CD14-positive monocyte (primary cell): ENCODE measurements around the gene ACAP3. TPM values are rescaled to one million over a fixed set of nuclear protein-coding genes. Genes with fewer than 3 reads are reported as not detected.

ENCODE experiments used
- DNase-seq, 3 donors: peaks; one replicate each; pipeline ENCODE4 v3.0.0-alpha.2; 2011 to 2022
- H2AFZ ChIP-seq: 2 replicates; pipeline ENCODE4 v1.6.0; 2012; ENCODE audit warnings: mild to moderate bottlenecking, low read depth, low read length, inconsistent platforms; ENCODE audit not compliant: insufficient read depth, poor library complexity, severe bottlenecking
- H3K27ac ChIP-seq, 2 donors: 1 replicate in 1 of 2; 2 replicates in 1 of 2; pipeline ENCODE4 v1.5.1; 2012 to 2013; ENCODE audit warnings: low read length in 2 of 2, control low read depth in 1 of 2, inconsistent platforms in 1 of 2, low read depth in 1 of 2, mild to moderate bottlenecking in 1 of 2
- H3K27me3 ChIP-seq, 2 donors: one replicate each; pipeline versions ENCODE4 v1.6.0 to v1.6.1; 2011 to 2013; ENCODE audit warnings: low read length in 2 of 2; ENCODE audit not compliant: control insufficient read depth in 2 of 2, insufficient read depth in 2 of 2
- H3K36me3 ChIP-seq, 2 donors: replicated peaks in 1 of 2; 1 replicate in 1 of 2; 2 replicates in 1 of 2; pipeline versions ENCODE4 v1.5.1 to v1.6.1; 2012 to 2013; ENCODE audit warnings: low read length in 2 of 2, control low read depth in 1 of 2, inconsistent platforms in 1 of 2, mild to moderate bottlenecking in 1 of 2; ENCODE audit not compliant: insufficient read depth in 2 of 2, control insufficient read depth in 1 of 2
- H3K4me1 ChIP-seq, 2 donors: 1 replicate in 1 of 2; 2 replicates in 1 of 2; pipeline versions ENCODE4 v1.5.1 to v1.6.1; 2012 to 2013; ENCODE audit warnings: low read length in 2 of 2, control low read depth in 1 of 2, inconsistent platforms in 1 of 2, mild to moderate bottlenecking in 1 of 2, moderate library complexity in 1 of 2; ENCODE audit not compliant: insufficient read depth in 2 of 2, control insufficient read depth in 1 of 2
- H3K4me2 ChIP-seq: replicated peaks from 2 replicates; pipeline ENCODE3; 2012; ENCODE audit warnings: low read length, moderate library complexity, mild to moderate bottlenecking; ENCODE audit not compliant: poor library complexity, severe bottlenecking; ENCODE audit errors: extremely low read depth
- H3K4me3 ChIP-seq, 3 experiments: fragments of 200-600 bp in 1 of 3; sonication (generic) in 1 of 3; replicated peaks in 1 of 3; 1 replicate in 2 of 3; 2 replicates in 1 of 3; pipeline ENCODE4 v1.5.1; 2011 to 2013; ENCODE audit warnings: low read length in 3 of 3, mild to moderate bottlenecking in 3 of 3, control low read depth in 2 of 3, low read depth in 2 of 3, inconsistent platforms in 1 of 3, moderate library complexity in 1 of 3
- H3K79me2 ChIP-seq: 2 replicates; pipeline ENCODE4 v1.6.0; 2012; ENCODE audit warnings: mild to moderate bottlenecking, control low read depth, inconsistent platforms, low read length, moderate library complexity; ENCODE audit not compliant: insufficient read depth
- H3K9ac ChIP-seq: 2 replicates; pipeline ENCODE4 v1.6.0; 2017; ENCODE audit warnings: low read length, mild to moderate bottlenecking; ENCODE audit not compliant: insufficient read depth, poor library complexity, severe bottlenecking
- H3K9me3 ChIP-seq, 2 donors: replicated peaks in 1 of 2; 1 replicate in 1 of 2; 2 replicates in 1 of 2; pipeline versions ENCODE4 v1.5.1 to v1.6.1; 2012 to 2013; ENCODE audit warnings: low read length in 2 of 2, control low read depth in 1 of 2; ENCODE audit not compliant: control insufficient read depth in 1 of 2, insufficient read depth in 1 of 2
- H4K20me1 ChIP-seq: 2 replicates; pipeline ENCODE4 v1.6.0; 2012; ENCODE audit warnings: mild to moderate bottlenecking, low read length, control low read depth, moderate library complexity; ENCODE audit not compliant: insufficient read depth
- H3K27ac Mint-ChIP-seq, 7 donors: one replicate each; pipeline ENCODE4 v1.8.0; 2020; ENCODE audit warnings: mild to moderate bottlenecking in 7 of 7, mixed read lengths in 7 of 7, moderate library complexity in 6 of 7, inconsistent platforms in 2 of 7
- H3K27me3 Mint-ChIP-seq, 3 donors: one replicate each; pipeline ENCODE4 v1.8.0; 2021 to 2022; ENCODE audit warnings: low read depth in 3 of 3, mild to moderate bottlenecking in 3 of 3, mixed read lengths in 3 of 3, moderate library complexity in 3 of 3, inconsistent platforms in 1 of 3
- H3K36me3 Mint-ChIP-seq, 2 donors: one replicate each; pipeline ENCODE4 v1.8.0; 2020; ENCODE audit warnings: mixed read lengths in 2 of 2, inconsistent platforms in 1 of 2, mild to moderate bottlenecking in 1 of 2
- H3K4me1 Mint-ChIP-seq: one replicate; pipeline ENCODE4 v1.8.0; 2020; ENCODE audit warnings: mild to moderate bottlenecking, mixed read lengths
- H3K4me3 Mint-ChIP-seq, 2 donors: one replicate each; pipeline ENCODE4 v1.8.0; 2020; ENCODE audit warnings: mild to moderate bottlenecking in 2 of 2, mixed read lengths in 2 of 2, moderate library complexity in 1 of 2
- H3K9me3 Mint-ChIP-seq, 7 donors: one replicate each; pipeline ENCODE4 v1.8.0; 2020 to 2022; ENCODE audit warnings: mixed read lengths in 7 of 7, mild to moderate bottlenecking in 6 of 7, moderate library complexity in 6 of 7, inconsistent platforms in 2 of 7
- CTCF ChIP-seq: fragments of 200-600 bp; IDR thresholded peaks from one replicate; pipeline ENCODE4 v1.8.0; 2022; ENCODE audit warnings: antibody characterized with exemption, mild to moderate bottlenecking
- WGBS: methylation state at CpG from one replicate; pipeline ENCODE4 v1.1.5; 2013; ENCODE audit warnings: missing lambda C conversion rate; ENCODE audit not compliant: insufficient coverage; 5-methylcytosine and 5-hydroxymethylcytosine counted together
- intact Hi-C, 2 donors: fragments of 100-400 bp; cut with micrococcal nuclease; formaldehyde crosslinking; loops; one replicate each; pipeline versions ENCODE4 v1.15.0 to v1.15.1; 2023
- polyA plus RNA-seq, 3 donors: library from polyadenylated mRNA; depleted of rRNA in 1 of 3; unstranded in 2 of 3; stranded (reverse) in 1 of 3; fragments of 300-500 nt in 2 of 3; fragments of >200 nt in 1 of 3; fragmentation: Illumina TruSeq in 2 of 3; gene quantifications; 1 replicate in 2 of 3; 2 replicates in 1 of 3; pipeline ENCODE4 v1.2.3, GENCODE V29; 2012 to 2021

The ACAP3 gene
- polyA plus RNA-seq, 3 donors = 3.5 to 132 (median 4.0) TPM

DNA sequence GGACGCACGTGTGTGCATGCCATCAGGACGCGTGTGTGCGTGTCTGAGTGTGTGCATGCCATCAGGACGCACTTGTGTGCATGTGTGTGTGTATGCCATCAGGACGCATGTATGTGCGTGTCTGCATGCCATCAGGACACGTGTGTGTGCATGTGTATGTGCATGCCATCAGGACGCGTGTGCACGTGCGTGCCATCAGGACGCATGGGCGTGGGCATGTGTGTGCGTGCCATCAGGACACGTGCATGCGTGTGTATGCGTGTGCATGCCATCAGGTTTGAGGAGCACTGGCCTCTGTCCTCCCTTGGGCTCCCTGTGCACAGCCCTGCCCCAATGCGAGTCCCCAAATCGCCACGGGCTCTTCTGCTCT is 48.6 kb downstream of the ACAP3 start:
- WGBS = over 99% methylated on average over 21 of the region's 22 CpGs
- Histone ChIP-seq H3K27me3 (no peaks in the 10 kb centered on the region), H3K9me3 (no peaks in the 10 kb centered on the region), H3K79me2 (peaks cover 14% of the 10 kb centered on the region), H3K4me2 (no peak overlapping the region), H2AFZ (no peak overlapping the region), H4K20me1 (peaks cover 94% of the 10 kb centered on the region), H3K36me3 (peaks cover 62 to 92% of the 10 kb centered on the region in 2 donors), H3K27ac (no peak overlapping the region), H3K9ac (no peak overlapping the region), H3K4me1 (peaks cover 15 to 18% of the 10 kb centered on the region in 2 donors), H3K4me3 (no peak overlapping the region)
- H3K4me1 Mint-ChIP-seq = peaks cover 22% of the 10 kb centered on the region
- H3K36me3 Mint-ChIP-seq = peaks cover 61 to 84% of the 10 kb centered on the region in 2 donors
- no peak overlapping the region for H3K4me3 Mint-ChIP-seq
- peaks cover 0 to 2% (median 0%) of the 10 kb centered on the region in 3 donors for H3K27me3 Mint-ChIP-seq
- intact Hi-C loops = no loop called here
- no peak for TF ChIP-seq CTCF
- peaks cover 0 to 2% (median 0%) of the 10 kb centered on the region in 7 donors for H3K9me3 Mint-ChIP-seq
- no peak for DNase-seq
- H3K27ac Mint-ChIP-seq = no peak overlapping the region

GRCh38 chr1:1256956-1257871 is 50.5 kb downstream of the ACAP3 start:
- H3K9ac ChIP-seq = no peak overlapping the region
- no peak for TF ChIP-seq CTCF
- H3K79me2 ChIP-seq = peaks cover 6% of the 10 kb centered on the region
- H3K4me3 ChIP-seq = no peak overlapping the region
- no peak overlapping the region for H3K4me2 ChIP-seq
- 93% methylated on average over 18 of the region's 31 CpGs for WGBS
- Mint-ChIP-seq H3K36me3 (peaks cover 64 to 87% of the 10 kb centered on the region in 2 donors), H3K4me1 (peaks cover 20% of the 10 kb centered on the region), H3K27me3 (peaks cover 0 to 2% (median 0%) of the 10 kb centered on the region in 3 donors), H3K27ac (peak overlapping the region in 4 of 7 donors; percentile 5 to 87 (median 40)), H3K4me3 (no peak overlapping the region), H3K9me3 (peaks cover 0 to 2% (median 0%) of the 10 kb centered on the region in 7 donors)
- peaks cover 15 to 18% of the 10 kb centered on the region in 2 donors for H3K4me1 ChIP-seq
- H3K27ac ChIP-seq = no peak overlapping the region
- H3K9me3 ChIP-seq = no peaks in the 10 kb centered on the region
- peaks cover 55 to 90% of the 10 kb centered on the region in 2 donors for H3K36me3 ChIP-seq
- DNase-seq = no peak
- no peak overlapping the region for H2AFZ ChIP-seq
- no peaks in the 10 kb centered on the region for H3K27me3 ChIP-seq
- H4K20me1 ChIP-seq = peaks cover 90% of the 10 kb centered on the region
- intact Hi-C loops = no loop called here
